DMS53 (cell line): Measurements from ENCODE around the gene CENPP.

Experiments used
- DNase-seq: peaks from one replicate; lab custom pipeline; 2025; lab: John Stamatoyannopoulos, UW

CENPP gene

DNA sequence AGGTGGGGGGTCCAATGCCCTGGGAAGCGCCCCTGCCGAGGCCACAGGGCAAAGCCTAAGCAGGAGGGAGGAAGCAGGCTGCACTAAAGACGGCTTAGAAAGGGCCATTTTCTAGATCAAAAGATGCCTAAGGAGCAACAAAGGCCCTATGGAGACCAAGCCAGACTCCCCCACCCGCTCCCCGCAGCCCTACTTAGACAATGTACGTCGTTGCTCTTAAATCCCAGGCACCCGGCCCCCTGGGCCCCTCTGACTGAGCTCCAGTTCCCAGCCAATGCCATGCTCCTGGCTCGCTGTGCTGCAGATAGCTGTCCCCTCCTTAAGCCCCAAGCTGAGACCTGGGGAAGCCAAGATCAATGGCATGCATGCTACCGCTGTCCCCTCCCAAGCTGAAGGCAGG, 333.8 kb downstream of the CENPP start:
- no peak for DNase-seq

- no peak for DNase-seq
These were observed 334.5 kb downstream of the CENPP start for GRCh38 chr9:92660266-92660665.

GRCh38 chr9:92661127-92661526, 335.4 kb downstream of the CENPP start:
- DNase-seq, result no peak

DNA sequence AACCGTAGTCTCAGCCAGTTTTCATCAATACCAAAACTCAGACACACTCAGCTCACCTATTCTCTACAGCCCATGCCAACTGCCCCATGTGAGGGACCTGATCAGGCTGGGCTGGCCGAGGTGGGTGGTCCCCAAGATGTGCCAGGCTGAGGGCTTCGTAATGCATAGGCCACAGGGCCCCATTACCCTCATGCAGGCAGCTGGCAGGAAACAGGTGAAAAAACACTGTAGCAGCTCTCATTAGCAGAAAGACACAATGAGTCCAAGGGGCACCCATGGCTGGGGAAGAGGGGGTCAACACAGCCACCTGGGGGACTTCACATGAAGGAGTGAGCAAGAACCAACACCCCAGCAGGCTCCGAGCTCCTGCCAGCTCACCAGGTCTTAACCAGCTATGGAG, 336.0 kb downstream of the CENPP start:
- DNase-seq, result no peak

GRCh38 chr9:92663126-92663525, 337.4 kb downstream of the CENPP start:
- DNase-seq, result no peak

DNA sequence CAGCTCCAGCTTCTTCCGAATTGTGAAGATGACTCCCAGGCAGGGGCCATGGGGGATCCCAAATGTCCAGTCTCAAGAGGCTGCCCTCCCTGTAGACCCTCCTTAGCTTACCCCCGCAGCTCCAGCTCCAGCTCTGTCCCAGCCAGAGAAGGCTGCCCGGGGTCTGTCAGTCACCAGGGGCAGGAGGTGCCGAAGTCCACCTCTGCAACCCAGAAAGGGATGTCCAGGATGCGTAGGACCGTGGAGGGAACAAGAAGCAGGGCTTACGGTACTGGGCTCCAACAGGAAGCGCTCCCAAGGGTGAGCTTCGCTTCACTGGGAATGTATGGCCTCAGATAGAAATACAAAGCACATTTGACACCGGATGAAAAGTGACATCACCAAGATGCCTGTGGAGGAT, 338.2 kb downstream of the CENPP start:
- DNase-seq, result peak; percentile 13

- no peak for DNase-seq
These were observed 338.8 kb downstream of the CENPP start for GRCh38 chr9:92664394-92665152.

- DNase-seq, result no peak
These were observed 340.1 kb downstream of the CENPP start for GRCh38 chr9:92665836-92666235.

DNA sequence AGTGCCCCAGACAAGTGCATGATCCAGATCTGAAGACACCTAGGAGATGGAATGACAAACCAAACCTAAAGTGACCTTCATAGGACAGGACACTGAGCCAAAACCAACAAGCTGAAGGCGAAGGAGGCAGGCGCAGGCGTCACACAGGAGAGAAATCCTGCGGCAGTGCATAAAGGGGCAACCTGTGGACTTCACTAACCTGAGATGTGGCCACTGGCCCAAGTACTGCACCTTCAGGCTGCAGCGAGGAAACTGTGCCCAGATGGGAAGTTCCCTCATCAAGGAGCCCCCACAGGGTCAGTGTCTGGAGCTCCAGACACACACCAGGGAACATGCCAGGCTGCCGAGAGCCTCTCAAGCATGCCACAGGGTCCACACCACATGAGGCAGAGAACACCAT, 340.5 kb downstream of the CENPP start:
- no peak for DNase-seq

DNA sequence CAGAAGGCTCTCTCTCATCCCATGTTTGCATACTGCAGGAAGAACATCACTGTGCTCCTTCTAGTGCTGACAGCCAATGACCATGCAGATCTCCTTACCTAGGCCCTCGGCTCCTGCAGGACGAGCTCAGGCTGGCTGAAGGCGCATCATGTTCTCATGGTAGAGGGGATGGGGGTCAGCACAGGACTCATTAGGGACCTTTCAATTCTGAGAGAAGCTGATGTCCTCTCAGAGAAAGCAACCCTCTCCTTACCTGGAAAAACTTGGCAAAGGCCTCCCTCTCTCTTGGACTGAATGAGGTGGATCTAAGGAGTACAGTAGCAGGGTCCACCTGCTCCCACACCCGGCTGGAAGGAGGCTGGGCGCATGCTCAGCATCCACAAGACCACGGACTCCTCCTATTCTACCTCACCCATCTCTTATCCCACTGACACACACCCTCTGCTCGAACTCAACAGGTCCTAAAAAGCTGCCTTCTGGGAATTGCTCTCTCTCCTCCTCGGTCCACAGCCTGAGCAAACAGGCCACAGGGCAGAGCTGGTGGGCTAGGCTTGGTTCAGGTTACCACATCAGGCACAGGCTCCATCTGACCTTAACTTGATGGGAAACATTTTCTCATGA, 341.3 kb downstream of the CENPP start:
- DNase-seq, result no peak

- peak; percentile 41 for DNase-seq
These were observed 343.2 kb downstream of the CENPP start for GRCh38 chr9:92668746-92669526.

- DNase-seq, result peak; percentile 49
These were observed 343.8 kb downstream of the CENPP start for GRCh38 chr9:92669527-92669889.
